ENCODE results near the gene CALD1. TPM values are rescaled to one million over a fixed set of nuclear protein-coding genes. Genes with fewer than 3 reads are reported as not detected.

The CALD1 gene
- total RNA-seq, 1 donor from 2014 or later, result 352 TPM

GRCh38 chr7:134755422-134756022, 23.9 kb upstream of the CALD1 start:
- TF ChIP-seq, protein P1, sequence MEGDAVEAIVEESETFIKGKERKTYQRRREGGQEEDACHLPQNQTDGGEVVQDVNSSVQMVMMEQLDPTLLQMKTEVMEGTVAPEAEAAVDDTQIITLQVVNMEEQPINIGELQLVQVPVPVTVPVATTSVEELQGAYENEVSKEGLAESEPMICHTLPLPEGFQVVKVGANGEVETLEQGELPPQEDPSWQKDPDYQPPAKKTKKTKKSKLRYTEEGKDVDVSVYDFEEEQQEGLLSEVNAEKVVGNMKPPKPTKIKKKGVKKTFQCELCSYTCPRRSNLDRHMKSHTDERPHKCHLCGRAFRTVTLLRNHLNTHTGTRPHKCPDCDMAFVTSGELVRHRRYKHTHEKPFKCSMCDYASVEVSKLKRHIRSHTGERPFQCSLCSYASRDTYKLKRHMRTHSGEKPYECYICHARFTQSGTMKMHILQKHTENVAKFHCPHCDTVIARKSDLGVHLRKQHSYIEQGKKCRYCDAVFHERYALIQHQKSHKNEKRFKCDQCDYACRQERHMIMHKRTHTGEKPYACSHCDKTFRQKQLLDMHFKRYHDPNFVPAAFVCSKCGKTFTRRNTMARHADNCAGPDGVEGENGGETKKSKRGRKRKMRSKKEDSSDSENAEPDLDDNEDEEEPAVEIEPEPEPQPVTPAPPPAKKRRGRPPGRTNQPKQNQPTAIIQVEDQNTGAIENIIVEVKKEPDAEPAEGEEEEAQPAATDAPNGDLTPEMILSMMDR (IDR thresholded peaks at IDR 0.05), result peak; percentile 25 to 62 (median 54)
- H3K27ac ChIP-seq, result no peak overlapping the region
- H3K4me3 ChIP-seq, result no peak overlapping the region
- no peak for DNase-seq (ENCODE audit: low spot score in 2 of 2)
- intact Hi-C loops (cut with DNase I), result no loop called here
- H3K9me3 ChIP-seq, result no peaks in the 10 kb centered on the region
- peaks cover 0 to 14% of the 10 kb centered on the region in 2 donors for H3K4me1 ChIP-seq
- H3K27me3 ChIP-seq, result no peaks in the 10 kb centered on the region
- H3K36me3 ChIP-seq, result no peaks in the 10 kb centered on the region

GRCh38 chr7:134757938-134758337, 21.5 kb upstream of the CALD1 start:
- Histone ChIP-seq H3K4me1 (peaks cover 0 to 25% of the 10 kb centered on the region in 2 donors), H3K4me3 (no peak overlapping the region), H3K27me3 (no peaks in the 10 kb centered on the region), H3K27ac (peak overlapping the region in 1 of 2 donors; percentile 61), H3K9me3 (no peaks in the 10 kb centered on the region), H3K36me3 (no peaks in the 10 kb centered on the region)
- no peak for DNase-seq (ENCODE audit: low spot score in 2 of 2)
- TF ChIP-seq, protein P1 (IDR thresholded peaks at IDR 0.05), result no peak
- intact Hi-C loops (cut with DNase I), result no loop called here

DNA sequence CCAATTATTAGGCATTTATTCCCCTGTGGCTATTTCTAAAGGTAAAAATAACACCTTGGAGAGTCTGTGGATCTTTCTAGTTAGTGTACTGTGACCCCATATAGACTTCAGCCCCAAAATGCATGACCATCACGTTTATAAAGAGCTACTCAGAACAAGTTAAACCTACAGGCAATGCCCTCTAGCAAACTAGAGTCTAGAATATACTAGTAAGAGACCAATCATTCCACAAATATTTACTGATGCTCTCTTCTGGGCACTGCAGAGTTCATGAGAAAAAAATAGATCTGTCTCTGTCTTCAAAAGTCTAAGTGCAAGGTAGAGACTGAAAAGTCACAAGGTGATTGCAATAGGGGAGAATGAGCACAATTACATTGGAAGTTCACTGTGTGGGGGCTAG, 20.5 kb upstream of the CALD1 start:
- H3K9me3 ChIP-seq, result no peaks in the 10 kb centered on the region
- peaks cover 0 to 21% of the 10 kb centered on the region in 2 donors for H3K4me1 ChIP-seq
- TF ChIP-seq, protein P1 (IDR thresholded peaks at IDR 0.05), result no peak
- intact Hi-C loops (cut with DNase I), result no loop called here
- no peaks in the 10 kb centered on the region for H3K36me3 ChIP-seq
- no peak overlapping the region for H3K4me3 ChIP-seq
- no peaks in the 10 kb centered on the region for H3K27me3 ChIP-seq
- no peak for DNase-seq (ENCODE audit: low spot score in 2 of 2)
- H3K27ac ChIP-seq, result peak overlapping the region; percentile 61 to 66

- H3K27me3 ChIP-seq, result no peaks in the 10 kb centered on the region
- H3K9me3 ChIP-seq, result no peaks in the 10 kb centered on the region
- peaks cover under 1 to 25% of the 10 kb centered on the region in 2 donors for H3K4me1 ChIP-seq
- H3K4me3 ChIP-seq, result peak overlapping the region in 1 of 2 donors; percentile 9
- no peaks in the 10 kb centered on the region for H3K36me3 ChIP-seq
- DNase-seq (ENCODE audit: low spot score in 2 of 2), result no peak
- H3K27ac ChIP-seq, result peak overlapping the region; percentile 66 to 75
- TF ChIP-seq, protein P1 (IDR thresholded peaks at IDR 0.05), result no peak
- intact Hi-C loops (cut with DNase I), result no loop called here
Measured at GRCh38 chr7:134761266-134761665, 18.2 kb upstream of the CALD1 start.

DNA sequence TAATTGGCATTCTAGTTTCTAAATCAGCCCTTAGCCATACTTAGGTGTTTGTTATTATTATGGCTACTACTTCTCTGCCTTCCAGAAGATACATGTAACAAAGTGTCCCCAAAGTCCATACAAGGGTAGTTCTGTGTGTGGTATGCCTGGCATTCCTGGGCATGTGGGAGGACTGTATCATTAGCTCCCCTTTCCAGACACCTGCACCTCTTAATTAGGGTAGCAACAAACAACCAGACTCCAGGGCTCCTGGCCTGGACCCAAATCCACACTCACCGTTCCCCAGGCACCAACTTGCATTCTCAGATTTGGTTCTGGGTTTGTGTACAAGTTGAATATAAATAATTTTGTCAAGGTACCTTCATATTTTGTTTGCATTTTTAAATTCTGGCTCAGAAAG, 15.5 kb upstream of the CALD1 start:
- intact Hi-C loops (cut with DNase I), result no loop called here
- TF ChIP-seq, protein P1 (IDR thresholded peaks at IDR 0.05), result no peak
- no peak overlapping the region for H3K4me3 ChIP-seq
- H3K27ac ChIP-seq, result peak overlapping the region; percentile 66 to 75
- H3K9me3 ChIP-seq, result no peaks in the 10 kb centered on the region
- no peak for DNase-seq (ENCODE audit: low spot score in 2 of 2)
- H3K36me3 ChIP-seq, result no peaks in the 10 kb centered on the region
- peaks cover 9 to 40% of the 10 kb centered on the region in 2 donors for H3K4me1 ChIP-seq
- H3K27me3 ChIP-seq, result no peaks in the 10 kb centered on the region
